ENCODE data around the gene ANKRD33B.

The ANKRD33B gene

DNA sequence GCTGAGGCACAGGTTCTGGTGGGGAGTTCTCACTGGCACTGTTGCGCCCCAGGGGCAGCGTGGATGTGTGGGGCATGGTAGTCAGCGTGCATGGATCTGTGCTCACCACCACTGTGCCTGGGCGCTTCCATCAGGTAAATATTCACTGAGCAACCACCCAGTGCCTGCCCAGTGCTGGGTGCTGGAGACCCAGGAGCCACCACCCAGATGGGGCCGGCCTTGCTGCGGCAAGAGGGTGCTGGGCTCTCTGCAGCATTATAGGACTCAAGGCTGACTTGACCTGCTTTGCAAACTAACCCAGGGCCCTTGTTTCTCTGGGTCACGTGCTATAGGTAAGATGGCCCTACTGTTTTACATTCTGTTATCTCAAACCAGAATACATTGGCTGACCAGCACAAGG is 136.6 kb downstream of the ANKRD33B start:
- no peak for DNase-seq (ENCODE audit: low read depth)

DNA sequence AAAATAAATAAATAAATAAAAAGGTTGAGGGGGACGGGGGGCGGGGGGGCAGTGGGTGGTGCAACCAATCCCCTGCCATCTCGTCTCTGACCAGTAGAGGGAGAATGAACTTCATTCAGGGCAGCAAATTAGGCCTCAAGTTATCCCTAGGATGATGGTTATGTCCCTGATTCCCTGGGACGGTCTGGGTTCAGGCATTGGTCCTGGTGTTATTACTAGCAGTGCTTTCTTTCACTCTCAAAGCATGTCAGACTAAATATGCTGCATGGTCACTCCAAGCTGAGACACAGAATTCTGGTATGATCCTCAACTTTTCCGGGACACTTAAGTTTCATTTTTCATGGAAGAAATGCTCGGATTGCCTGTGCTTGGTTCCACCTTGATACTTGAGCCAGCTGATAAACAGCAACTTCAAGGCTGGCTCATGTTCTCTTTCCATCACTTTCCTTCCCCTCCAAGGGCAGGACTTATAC is 137.7 kb downstream of the ANKRD33B start:
- DNase-seq (ENCODE audit: low read depth) = peak; percentile 12

DNA sequence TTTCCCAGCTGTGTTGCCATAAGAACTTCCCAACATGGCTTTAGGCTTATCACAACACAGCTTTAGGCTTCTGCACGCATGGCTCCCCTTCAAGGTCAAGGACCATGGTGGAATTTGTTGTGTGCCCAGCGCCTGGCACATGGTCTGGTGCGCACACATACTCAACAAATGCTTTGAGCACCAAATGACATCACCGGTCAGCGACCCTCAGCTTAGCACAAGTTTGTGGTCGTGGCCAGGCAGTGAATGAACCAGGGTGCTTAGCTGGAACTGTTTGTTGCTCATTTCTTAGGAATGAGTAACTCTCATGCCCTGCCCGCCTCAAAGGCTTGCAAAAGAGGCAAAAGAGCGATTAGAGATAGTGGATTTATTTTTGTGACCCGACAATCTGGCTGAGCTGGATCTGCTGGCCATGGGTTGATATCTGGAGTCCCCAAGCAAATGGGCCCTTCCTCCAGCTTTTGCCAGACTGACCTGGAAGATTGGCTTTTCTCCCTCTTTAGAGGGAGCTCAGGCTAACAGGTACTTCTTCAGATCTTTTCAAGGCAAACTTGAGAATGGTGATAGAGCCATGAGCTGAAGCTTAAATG is 138.3 kb downstream of the ANKRD33B start:
- no peak for DNase-seq (ENCODE audit: low read depth)

DNA sequence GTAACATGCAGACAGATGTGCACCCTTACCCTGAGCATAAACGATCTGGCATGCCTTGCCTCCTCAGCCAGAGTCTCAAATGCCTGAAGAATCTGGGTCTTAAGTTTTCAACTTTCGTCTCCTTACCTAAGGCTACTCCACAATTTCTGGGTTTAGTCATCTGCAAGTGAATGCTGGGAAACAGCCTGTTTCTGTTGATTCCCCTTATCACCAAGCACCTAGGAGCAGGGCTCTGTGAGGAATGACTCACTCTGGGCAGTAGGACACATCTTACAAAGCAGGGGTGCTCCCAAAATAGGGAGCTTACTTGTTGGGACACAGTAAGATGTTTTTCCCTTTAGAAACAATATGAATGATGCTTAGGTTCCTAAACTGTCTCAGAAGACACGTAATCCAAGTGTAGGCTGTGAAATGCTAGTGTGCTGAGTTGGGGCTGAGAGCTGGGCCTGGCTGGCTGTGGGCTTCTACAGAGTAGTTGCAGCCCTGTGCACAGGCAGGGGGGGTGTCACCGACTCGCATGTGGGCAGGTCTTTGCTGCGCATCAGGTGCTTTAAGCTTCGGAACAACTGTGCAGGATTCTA is 139.1 kb downstream of the ANKRD33B start:
- no peak for DNase-seq (ENCODE audit: low read depth)

DNA sequence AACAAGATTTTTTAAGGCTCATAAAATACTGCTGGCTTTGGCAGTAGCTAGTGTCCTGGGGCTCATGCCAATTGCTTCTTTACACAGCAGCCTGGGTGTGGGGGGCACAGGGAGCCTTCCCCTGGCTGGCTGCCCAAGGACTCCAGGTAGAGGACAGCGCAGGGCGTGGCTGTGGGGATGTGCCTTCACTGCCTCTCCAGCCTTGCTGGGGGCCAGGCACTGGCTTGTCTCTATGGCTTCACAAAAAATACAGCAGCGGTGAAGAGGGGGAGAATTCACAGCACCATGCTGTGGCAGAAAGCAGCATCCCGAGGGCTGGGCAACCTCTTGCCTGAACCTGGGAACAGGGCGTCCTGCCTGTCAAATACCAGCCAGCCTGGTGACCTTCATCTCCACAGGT is 139.8 kb downstream of the ANKRD33B start:
- DNase-seq (ENCODE audit: low read depth) = no peak

DNA sequence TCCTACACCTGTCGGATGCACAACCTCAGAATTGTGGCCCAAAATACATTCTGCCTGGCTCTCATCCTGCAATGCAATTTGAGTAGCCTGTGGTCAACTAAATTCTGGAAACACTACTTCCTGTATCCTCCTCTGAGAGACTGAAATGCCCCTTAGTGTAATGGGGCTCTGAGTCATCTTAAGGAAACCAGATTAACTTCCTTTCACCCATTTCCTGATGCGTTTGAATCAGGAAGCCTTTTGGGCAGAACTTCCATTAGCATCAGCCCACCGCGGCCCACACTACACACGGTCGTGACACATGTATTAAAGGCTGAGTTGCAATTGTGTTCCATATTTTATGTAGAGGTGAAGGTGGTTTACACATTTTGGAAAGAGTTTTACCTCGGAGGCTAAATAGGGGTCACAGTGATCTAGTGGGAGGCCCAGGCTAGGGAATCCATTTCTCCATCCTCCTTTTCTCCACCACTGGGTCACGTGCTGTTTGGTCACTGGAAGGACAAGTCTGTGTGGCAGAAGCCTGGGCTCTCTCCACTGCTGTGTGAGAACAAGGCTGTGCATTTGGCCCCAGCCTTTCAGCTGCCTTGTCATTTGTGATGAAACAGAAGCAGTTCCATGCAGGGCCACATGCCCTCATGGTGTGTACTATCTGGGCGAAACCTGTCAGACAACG is 141.2 kb downstream of the ANKRD33B start:
- no peak for DNase-seq (ENCODE audit: low read depth)

DNA sequence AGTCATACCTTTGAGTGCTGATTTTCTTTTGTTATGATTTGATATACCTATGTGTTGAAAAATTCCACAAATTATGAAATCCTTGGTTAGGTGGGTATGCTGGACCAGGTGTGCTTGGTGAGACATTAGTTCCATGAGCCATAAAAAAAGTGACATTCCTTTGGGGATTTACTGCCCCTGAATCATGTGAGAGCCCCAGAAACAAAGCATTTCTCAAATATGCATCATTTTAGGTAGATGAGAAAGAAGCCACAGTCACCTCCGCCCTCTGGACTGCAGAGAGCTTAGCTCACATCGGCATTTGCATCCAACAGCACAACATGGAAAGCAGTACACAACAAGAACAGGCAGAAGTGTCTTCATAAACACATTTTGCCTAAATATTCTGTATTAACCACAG is 141.9 kb downstream of the ANKRD33B start:
- no peak for DNase-seq (ENCODE audit: low read depth)

DNA sequence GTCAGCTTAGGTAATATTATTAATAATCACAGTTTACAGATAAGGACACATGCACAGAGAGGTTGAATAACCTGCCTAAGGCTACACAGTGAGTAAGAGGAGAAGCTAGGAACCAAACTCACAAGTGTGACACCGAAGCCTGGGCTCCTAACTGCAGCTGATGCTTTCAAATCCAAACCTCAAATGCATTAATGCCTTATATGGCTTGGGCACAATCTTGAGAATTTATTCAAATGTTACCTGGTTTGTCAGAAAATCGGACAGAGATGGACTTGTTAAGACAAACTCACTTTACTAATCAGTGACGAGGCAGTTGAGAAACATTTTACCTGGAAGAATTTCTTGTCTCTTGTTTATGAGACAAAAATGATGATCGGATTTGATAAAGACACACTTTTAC is 142.5 kb downstream of the ANKRD33B start:
- no peak for DNase-seq (ENCODE audit: low read depth)

Data from activated gamma-delta T cell treated with anti-CD3 and anti-CD28 coated beads, Interleukin-2, amount 50 U/mL, for 16 hours (primary cell).